ENCODE data around the gene GNGT2.
A peak's percentile ranks its signal among the peaks of the same experiment; 100 is the strongest.

GNGT2 gene

GRCh38 chr17:49229076-49229804 lies 18.9 kb upstream of the GNGT2 start:
- no peak for DNase-seq (ENCODE audit: low spot score)

DNA sequence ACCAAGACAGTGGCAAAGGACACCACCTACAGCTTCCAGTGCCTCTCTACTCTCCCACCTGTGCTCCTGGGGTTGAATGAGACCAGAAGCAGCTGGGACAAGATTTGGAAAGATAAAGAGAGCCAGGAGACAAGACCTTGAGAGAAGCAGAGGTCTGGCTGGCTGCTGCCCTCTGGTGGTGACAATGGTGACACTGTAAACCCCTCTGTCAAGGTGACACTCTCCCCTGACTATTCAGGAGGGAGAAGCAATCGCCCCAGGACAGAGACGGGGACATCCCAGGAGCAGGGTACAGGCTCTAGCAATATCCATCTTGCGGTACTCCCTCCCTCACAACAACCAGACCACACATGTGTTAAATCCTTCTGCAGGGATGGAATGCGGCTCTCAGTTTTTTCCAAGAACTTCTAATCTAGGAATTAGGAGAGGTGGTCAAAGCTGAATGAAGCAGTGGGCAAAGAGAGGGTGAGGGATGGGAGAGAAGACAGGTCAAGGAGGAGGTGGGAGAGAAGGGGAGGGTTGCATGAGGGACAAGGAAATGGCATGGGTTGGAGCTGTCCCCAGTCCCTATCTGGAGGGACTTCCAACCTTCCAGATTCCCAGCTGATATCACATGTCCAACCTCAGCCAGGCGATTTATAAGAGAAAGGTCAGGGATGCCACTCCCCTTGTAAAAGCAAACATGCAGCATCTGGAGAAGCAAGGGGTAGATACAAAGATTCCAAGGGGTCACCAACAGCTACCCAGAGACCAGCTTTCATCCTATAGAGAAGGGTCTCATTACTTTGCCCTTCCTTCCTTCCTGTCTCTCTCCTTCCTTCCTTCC lies 17.3 kb upstream of the GNGT2 start:
- peak; percentile 84 for DNase-seq (ENCODE audit: low spot score)

DNA sequence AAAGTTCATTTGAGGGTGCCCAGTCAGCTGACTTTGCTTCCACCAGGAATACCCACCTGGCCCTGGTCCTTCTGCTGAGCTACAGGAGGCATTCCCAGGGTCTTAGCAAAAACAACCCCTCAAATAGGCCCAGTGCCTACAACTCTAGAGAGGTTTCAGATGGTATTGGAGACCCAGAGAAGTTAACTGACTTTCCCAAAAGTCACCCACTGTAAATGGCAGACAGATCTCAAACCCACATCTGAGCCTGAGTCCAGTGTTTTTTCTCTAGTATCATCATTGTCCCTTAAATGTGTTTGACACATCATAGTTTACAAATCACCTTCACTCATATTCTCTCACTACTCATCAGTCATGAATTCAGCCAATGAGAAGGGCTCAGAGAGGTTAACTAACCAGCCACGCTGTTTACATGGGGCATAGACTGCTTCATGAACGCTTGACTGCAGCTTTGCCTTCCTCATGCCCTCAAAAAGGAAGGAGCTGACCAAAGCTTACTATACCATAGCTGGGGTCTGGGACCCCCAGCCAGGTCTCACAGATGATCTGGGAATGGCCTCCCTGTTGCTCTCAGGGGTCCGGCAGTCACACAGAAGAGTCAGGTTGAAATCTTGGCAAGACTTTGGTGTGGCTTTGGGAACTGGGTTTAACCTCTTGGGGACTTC lies 16.5 kb upstream of the GNGT2 start:
- no peak for DNase-seq (ENCODE audit: low spot score)

- no peak for DNase-seq (ENCODE audit: low spot score)
Measured at GRCh38 chr17:49225554-49226236, 15.3 kb upstream of the GNGT2 start.

DNA sequence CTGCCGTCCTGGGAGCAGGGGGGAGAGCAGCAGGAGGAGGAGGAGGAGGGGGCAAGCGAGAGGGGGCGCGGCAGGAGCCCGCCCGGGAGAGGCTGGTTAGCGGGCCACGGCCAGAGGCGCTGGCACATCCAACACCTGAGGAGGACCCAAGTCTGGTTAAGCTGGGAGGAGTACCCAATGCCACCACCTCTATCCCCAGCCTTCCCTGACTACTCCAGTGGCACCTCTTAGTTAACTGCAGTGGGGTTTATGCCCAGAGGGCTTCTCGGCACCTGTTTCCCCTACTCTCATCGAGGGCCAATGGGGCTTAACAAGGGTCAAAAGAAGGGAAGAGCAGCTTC lies 14.6 kb upstream of the GNGT2 start:
- no peak for DNase-seq (ENCODE audit: low spot score)

- peak; percentile 69 for DNase-seq (ENCODE audit: low spot score)
Measured at GRCh38 chr17:49224198-49224996, 14.0 kb upstream of the GNGT2 start.

- DNase-seq (ENCODE audit: low spot score): peak; percentile 87
Measured at GRCh38 chr17:49223517-49224197, 13.3 kb upstream of the GNGT2 start.

DNA sequence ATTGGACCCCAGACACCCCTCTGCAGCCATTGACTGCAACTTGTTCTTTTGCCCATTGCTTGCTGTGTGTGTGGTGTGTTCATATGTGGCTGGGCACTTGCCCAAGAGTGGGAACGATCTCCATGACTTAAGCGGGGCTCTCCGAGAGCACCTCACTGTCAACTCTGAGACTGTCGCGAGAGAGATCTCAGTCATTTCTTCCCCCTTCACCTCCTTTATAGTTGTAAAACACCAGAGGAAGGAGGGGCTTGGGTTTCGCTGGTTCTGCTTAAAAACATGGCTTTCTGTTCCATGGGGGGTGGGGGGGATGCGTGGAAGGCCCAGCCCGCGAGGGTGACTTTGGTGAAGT lies 12.8 kb upstream of the GNGT2 start:
- DNase-seq (ENCODE audit: low spot score): no peak

GRCh38 chr17:49219987-49220386 lies 9.6 kb upstream of the GNGT2 start:
- DNase-seq (ENCODE audit: low spot score): no peak

DNA sequence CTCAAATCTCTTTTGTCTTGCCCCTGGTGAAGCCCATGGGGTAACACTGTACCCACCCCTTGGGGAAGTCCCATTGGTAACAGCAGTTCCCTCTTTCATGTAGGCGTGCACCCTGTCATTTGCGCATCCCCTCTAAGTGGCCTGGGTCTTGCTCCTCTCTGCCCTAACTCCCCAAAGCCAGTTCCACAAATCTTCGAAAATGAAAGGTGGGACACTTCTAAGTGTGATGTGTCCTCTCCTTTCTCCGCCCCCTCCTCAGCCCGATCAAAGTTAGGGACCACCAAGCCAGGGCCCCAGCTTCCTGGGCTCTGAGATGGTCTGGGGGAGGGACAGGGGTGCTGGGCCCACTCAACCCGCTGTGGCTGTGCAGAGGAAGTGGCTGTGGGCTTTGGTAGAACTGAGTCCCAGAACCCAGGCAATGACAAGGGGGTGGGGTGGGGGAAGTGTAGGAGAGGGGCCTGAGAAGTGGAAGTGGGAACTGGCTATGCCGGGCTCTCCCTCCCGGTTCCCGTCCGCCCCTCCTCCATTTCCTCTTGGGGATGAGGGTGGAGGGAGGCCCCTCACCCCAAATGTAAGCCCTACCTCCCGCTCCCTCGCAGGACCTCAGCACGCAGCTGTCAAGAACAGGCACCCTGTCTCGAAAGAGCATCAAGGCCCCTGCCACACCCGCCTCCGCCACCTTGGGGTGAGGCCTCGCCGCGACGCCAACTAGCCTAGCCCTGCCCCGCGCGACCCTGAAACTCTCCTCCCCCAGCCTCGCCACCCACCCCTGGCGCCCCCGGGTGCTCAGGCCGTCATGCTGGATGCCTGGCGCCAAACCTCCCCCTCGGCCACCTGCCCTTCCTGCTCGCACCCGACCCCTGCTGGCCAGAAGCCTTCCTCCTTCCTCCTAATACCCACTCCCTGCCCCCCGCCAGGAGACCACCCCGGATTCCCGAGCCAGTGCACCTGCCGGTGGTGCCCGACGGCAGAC lies 8.9 kb upstream of the GNGT2 start:
- DNase-seq (ENCODE audit: low spot score): peak; percentile 75

DNA sequence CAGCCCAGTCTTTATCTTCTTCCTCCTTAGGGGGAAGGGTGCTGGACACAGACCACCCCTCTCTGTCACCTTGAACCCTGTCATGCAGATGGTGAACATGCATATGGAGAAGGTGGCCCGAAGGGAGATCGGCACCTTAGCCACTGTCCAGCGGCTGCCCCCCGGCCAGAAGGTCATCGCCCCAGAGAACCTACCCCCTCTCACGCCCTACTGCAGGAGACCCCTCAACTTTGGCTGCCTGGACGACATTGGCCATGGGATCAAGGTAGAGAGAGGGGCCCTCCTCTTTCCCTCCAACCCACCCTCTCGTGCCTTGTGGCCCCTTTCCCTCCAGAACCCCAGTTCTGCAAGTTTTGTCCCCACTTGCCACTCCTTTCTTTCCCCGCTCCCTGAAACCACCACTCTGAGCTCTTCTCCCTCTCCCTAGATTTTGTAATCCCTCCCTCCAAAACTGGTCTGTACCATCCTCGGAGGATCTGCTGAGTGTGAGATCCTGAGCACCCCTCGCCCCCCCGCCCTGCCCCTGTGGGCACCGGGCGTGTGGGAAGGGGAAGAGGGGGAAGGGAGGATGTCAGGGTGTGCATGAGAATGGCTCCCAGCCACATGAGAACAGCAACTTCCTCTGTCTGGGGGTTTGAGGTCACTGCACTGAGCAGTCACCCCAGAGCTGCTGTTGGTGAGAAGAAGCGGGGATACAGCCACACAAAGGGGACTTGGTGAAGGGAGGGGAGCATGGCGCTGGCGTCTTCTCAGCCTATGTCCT lies 7.5 kb upstream of the GNGT2 start:
- no peak for DNase-seq (ENCODE audit: low spot score)

DNA sequence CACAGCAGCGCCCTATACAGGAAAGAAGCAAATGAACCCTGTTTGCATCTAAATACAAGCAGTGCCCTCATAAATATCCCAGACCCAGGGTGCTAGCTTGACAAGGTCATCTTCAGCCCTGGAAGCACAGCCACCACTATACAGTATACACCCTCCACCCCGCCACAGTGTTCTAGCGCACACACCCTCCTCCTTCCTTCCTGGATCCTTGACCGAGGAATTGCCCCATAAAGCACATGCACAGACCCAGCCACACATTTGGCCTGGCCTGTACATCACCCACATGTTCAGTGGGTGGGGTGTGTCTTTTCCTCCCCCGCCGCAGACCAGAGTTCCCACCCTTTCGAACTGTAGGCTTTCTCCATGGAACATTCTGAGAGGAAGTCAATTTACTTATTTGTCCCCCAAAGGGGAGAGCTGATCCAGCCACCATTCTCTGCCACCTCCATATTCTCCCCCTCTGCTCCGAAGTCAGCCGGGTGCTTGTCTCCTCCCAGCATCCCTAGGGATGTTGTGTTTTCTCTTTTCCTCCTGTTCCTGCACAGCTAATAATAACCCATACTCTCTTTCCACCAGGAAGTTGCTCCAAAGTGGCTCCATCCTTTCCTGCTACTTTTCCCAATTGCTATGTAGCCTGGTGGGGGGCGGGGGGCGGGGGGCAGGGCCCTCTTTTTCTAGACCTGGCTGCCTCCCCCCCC lies 6.7 kb upstream of the GNGT2 start:
- no peak for DNase-seq (ENCODE audit: low spot score)

DNA sequence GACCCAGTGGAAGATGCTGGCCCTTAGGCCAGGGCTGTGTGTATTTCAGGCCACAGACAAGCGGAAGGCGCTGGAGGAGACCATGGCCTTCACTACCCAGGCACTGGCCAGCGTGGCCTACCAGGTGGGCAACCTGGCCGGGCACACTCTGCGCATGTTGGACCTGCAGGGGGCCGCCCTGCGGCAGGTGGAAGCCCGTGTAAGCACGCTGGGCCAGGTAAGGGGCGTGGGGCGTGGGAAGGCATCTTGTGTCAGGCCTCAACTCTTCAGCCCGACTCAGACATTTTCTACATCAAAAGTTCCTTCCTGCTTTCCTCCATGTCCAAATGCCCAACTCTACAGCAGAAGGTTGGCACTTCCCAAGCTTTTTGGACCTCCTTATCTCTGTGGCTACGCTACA lies 6.1 kb upstream of the GNGT2 start:
- no peak for DNase-seq (ENCODE audit: low spot score)

DNA sequence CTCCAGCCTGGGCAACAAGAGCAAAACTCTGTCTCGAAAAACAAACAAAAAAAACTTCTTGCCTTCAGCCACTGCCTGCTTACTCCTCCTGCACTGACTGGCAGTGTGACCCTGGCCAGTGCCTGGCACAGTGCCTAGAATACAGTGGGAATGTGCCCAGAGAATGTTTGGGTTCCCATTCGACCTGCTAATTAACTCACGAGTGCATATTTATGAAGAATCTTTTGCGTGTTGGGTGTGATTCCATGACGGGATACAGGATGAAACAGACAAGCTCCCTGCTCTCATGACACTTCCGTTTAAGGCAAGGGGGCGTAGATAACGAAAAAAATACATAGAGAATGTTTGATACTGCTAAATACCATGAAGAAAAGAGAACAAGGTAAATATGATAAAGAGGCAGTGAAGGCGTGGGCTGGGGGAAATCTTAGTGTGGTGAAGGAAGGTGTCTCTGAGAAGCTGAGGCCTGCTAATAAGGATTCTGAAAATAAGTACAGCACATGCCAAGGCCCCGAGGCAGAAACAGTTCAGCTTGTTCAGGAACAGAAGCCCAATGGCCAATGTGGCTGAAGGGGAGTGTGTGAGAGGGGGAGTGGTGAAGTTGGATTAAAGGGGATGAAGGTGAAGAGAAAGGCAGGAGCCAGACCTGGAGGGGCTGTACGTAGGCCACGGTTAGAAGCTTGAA lies 4.4 kb upstream of the GNGT2 start:
- DNase-seq (ENCODE audit: low spot score): no peak

DNA sequence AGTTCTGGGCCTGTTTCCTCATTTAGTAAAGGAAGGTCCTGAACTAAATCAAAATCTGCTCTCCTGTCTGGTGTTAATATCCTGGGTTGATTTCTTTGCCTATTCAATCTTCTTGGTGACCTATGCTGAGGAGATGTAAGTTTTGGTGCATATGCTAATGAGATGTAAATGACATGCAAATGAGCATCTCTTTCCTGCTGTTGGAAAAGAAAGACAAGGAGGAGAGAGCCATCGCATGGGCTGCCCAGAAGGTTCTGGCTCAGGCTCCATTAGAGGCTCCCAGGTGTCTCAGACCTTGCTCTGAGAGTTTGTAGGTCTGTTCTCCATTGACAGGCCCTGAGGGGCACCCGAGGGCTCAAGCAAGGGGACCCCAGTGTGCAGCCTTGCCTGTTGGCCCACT lies 3.5 kb upstream of the GNGT2 start:
- DNase-seq (ENCODE audit: low spot score): no peak

- DNase-seq (ENCODE audit: low spot score): no peak
Measured at GRCh38 chr17:49213399-49213798, 3.0 kb upstream of the GNGT2 start.

DNA sequence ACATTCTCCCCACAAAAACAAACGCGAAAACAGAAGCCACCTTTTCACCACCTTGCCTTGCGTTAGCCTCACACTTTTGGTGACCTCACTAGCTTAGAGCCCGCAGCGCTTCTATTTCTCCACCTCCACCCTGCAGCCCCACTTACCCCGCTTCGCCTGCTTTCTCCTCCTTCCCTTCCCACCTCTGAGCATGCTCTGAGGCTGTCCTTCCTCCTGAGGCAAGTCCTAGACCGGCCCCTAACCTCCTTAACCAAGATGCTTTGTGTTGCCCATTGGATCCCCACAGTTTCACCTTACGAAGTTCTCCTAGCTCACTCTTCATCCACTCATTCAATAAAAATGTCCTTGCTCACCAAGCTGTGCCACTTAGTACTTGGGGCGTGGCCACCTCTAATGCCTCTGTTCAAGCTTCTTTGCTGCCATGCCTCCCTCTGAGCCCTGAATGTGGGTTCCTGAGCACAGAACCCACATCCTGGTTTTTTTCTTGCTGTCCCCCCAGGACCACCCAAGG lies 1.3 kb downstream of the GNGT2 start:
- DNase-seq (ENCODE audit: low spot score): peak; percentile 66

- DNase-seq (ENCODE audit: low spot score): peak; percentile 19
Measured at GRCh38 chr17:49204516-49204915, 5.9 kb downstream of the GNGT2 start.
